Trophoblast cell (in vitro differentiated cells and primary cell): ENCODE results near the gene CENPU.

Experiments used
- DNase-seq, 2 donors: peaks; one replicate each; pipeline ENCODE4 v3.0.0-alpha.2; 2016
- H2AFZ ChIP-seq: 2 replicates; pipeline ENCODE4 v1.6.1; 2013; ENCODE audit warnings: low read length, moderate library complexity, mild to moderate bottlenecking; ENCODE audit not compliant: insufficient read depth, poor library complexity
- H2AK5ac ChIP-seq: 2 replicates; pipeline ENCODE4 v1.6.1; 2013; ENCODE audit warnings: mild to moderate bottlenecking, low read length
- H2BK120ac ChIP-seq: 2 replicates; pipeline ENCODE4 v1.6.1; 2013; ENCODE audit warnings: low read length, mild to moderate bottlenecking, moderate library complexity; ENCODE audit not compliant: insufficient read depth, poor library complexity
- H2BK12ac ChIP-seq: 2 replicates; pipeline ENCODE4 v1.6.1; 2013; ENCODE audit warnings: mild to moderate bottlenecking, low read length, moderate library complexity
- H2BK5ac ChIP-seq: 2 replicates; pipeline ENCODE4 v1.6.1; 2013; ENCODE audit warnings: low read length, low read depth, moderate library complexity, mild to moderate bottlenecking; ENCODE audit not compliant: poor library complexity
- H3K14ac ChIP-seq: 2 replicates; pipeline ENCODE4 v1.6.1; 2013; ENCODE audit warnings: mild to moderate bottlenecking, low read length
- H3K18ac ChIP-seq: 2 replicates; pipeline ENCODE4 v1.6.1; 2013; ENCODE audit warnings: mild to moderate bottlenecking, low read length
- H3K23ac ChIP-seq: 2 replicates; pipeline ENCODE4 v1.6.1; 2013; ENCODE audit warnings: low read length
- H3K27ac ChIP-seq: 2 replicates; pipeline ENCODE4 v1.5.1; 2013; ENCODE audit warnings: low read depth, mild to moderate bottlenecking, inconsistent platforms, low read length, moderate library complexity
- H3K27me3 ChIP-seq: 2 replicates; pipeline ENCODE4 v1.6.1; 2013; ENCODE audit warnings: inconsistent platforms, mild to moderate bottlenecking, low read length, moderate library complexity; ENCODE audit not compliant: insufficient read depth
- H3K36me3 ChIP-seq, 2 experiments: 1 replicate in 1 of 2; 2 replicates in 1 of 2; pipeline ENCODE4 v1.6.1; 2013; ENCODE audit warnings: low read length in 2 of 2, mild to moderate bottlenecking in 2 of 2, moderate library complexity in 1 of 2; ENCODE audit not compliant: insufficient read depth in 2 of 2, control insufficient read depth in 1 of 2
- H3K4ac ChIP-seq: 2 replicates; pipeline ENCODE4 v1.6.1; 2013; ENCODE audit warnings: low read depth, mild to moderate bottlenecking, low read length, moderate library complexity
- H3K4me1 ChIP-seq, 2 experiments: 1 replicate in 1 of 2; 2 replicates in 1 of 2; pipeline ENCODE4 v1.6.1; 2013; ENCODE audit warnings: low read length in 2 of 2, mild to moderate bottlenecking in 2 of 2, moderate library complexity in 1 of 2; ENCODE audit not compliant: insufficient read depth in 2 of 2, control insufficient read depth in 1 of 2
- H3K4me2 ChIP-seq: 2 replicates; pipeline ENCODE4 v1.6.1; 2013; ENCODE audit warnings: inconsistent platforms, mild to moderate bottlenecking, low read length, moderate library complexity
- H3K4me3 ChIP-seq: 2 replicates; pipeline ENCODE4 v1.5.1; 2013; ENCODE audit warnings: mild to moderate bottlenecking, low read depth, low read length, inconsistent platforms
- H3K79me1 ChIP-seq: one replicate; pipeline ENCODE4 v1.6.1; 2013; ENCODE audit warnings: low read length
- H3K79me2 ChIP-seq: 2 replicates; pipeline ENCODE4 v1.6.1; 2013; ENCODE audit warnings: low read length, mild to moderate bottlenecking; ENCODE audit not compliant: control insufficient read depth, insufficient read depth, poor library complexity
- H3K9ac ChIP-seq: 2 replicates; pipeline ENCODE4 v1.6.1; 2013; ENCODE audit warnings: mild to moderate bottlenecking, low read length
- H3K9me3 ChIP-seq: 2 replicates; pipeline ENCODE4 v1.6.1; 2013; ENCODE audit warnings: low read depth, mild to moderate bottlenecking, control low read depth, inconsistent platforms, low read length; ENCODE audit not compliant: insufficient read depth
- H4K12ac ChIP-seq: 2 replicates; pipeline ENCODE4 v1.6.1; 2013; ENCODE audit warnings: low read depth, mild to moderate bottlenecking, low read length, moderate library complexity
- H4K8ac ChIP-seq: 2 replicates; pipeline ENCODE4 v1.6.1; 2013; ENCODE audit warnings: low read depth, mild to moderate bottlenecking, low read length, moderate library complexity
- H4K91ac ChIP-seq: one replicate; pipeline ENCODE4 v1.6.1; 2013; ENCODE audit warnings: low read depth, mild to moderate bottlenecking, low read length, moderate library complexity
- WGBS: extraction: QIAGEN DNeasy Blood & Tissue Kit; methylation state at CpG from one replicate; pipeline ENCODE4 v1.1.7; 2013; ENCODE audit warnings: missing lambda C conversion rate; ENCODE audit not compliant: insufficient read length, insufficient coverage; ENCODE audit errors: extremely low coverage; 5-methylcytosine and 5-hydroxymethylcytosine counted together

Gene CENPU

GRCh38 chr4:184666670-184667069, 67.2 kb downstream of the CENPU start:
- peaks cover 0 to 5% of the 10 kb centered on the region in 2 experiments for H3K36me3 ChIP-seq

GRCh38 chr4:184664445-184665210, 69.3 kb downstream of the CENPU start:
- Histone ChIP-seq H3K23ac (no peak overlapping the region), H2AK5ac (no peak overlapping the region), H4K8ac (no peak overlapping the region), H3K27ac (no peak overlapping the region), H3K36me3 (peaks cover 0 to 5% of the 10 kb centered on the region in 2 experiments), H2BK12ac (no peak overlapping the region), H3K4ac (no peak overlapping the region), H3K18ac (no peak overlapping the region), H3K79me2 (no peaks in the 10 kb centered on the region), H3K14ac (no peak overlapping the region), H3K79me1 (no peaks in the 10 kb centered on the region), H3K9me3 (no peaks in the 10 kb centered on the region), H4K91ac (no peak overlapping the region), H3K27me3 (no peaks in the 10 kb centered on the region), H3K9ac (no peak overlapping the region), H3K4me2 (no peak overlapping the region), H2AFZ (no peak overlapping the region), H3K4me3 (no peak overlapping the region), H2BK5ac (no peak overlapping the region), H3K4me1 (peaks cover 0 to 4% of the 10 kb centered on the region in 2 experiments), H4K12ac (no peak overlapping the region), H2BK120ac (no peak overlapping the region)
- no CpG with 5 or more reads among the region's 6 CpGs for WGBS
- peak in 1 of 2 donors; percentile 24 for DNase-seq

More at GRCh38 chr4:184666670-184667069, 67.2 kb downstream of the CENPU start:
- Histone ChIP-seq H3K27me3 (no peaks in the 10 kb centered on the region), H4K12ac (no peak overlapping the region), H3K4me3 (no peak overlapping the region), H4K8ac (no peak overlapping the region), H2BK5ac (no peak overlapping the region), H3K4me1 (peaks cover 0 to 4% of the 10 kb centered on the region in 2 experiments), H3K23ac (no peak overlapping the region), H3K4me2 (no peak overlapping the region), H3K79me1 (no peaks in the 10 kb centered on the region), H2AFZ (no peak overlapping the region), H3K27ac (no peak overlapping the region), H3K4ac (no peak overlapping the region), H3K79me2 (no peaks in the 10 kb centered on the region), H4K91ac (no peak overlapping the region), H3K9me3 (no peaks in the 10 kb centered on the region), H2BK12ac (no peak overlapping the region), H2BK120ac (no peak overlapping the region), H2AK5ac (no peak overlapping the region), H3K9ac (no peak overlapping the region), H3K18ac (no peak overlapping the region), H3K14ac (no peak overlapping the region)
- DNase-seq: no peak
- no CpG with 5 or more reads among the region's 6 CpGs for WGBS

- no CpG with 5 or more reads among the region's 1 CpG for WGBS
- no peak for DNase-seq
- H3K27me3 ChIP-seq: no peaks in the 10 kb centered on the region
- no peak overlapping the region for H2BK5ac ChIP-seq
- no peak overlapping the region for H4K12ac ChIP-seq
- no peak overlapping the region for H2BK120ac ChIP-seq
- no peak overlapping the region for H3K4me2 ChIP-seq
- H2AFZ ChIP-seq: no peak overlapping the region
- no peak overlapping the region for H4K8ac ChIP-seq
- H3K9me3 ChIP-seq: no peaks in the 10 kb centered on the region
- no peak overlapping the region for H3K4me3 ChIP-seq
- H3K23ac ChIP-seq: no peak overlapping the region
- H3K79me1 ChIP-seq: no peaks in the 10 kb centered on the region
- H3K4ac ChIP-seq: no peak overlapping the region
- no peaks in the 10 kb centered on the region for H3K36me3 ChIP-seq
- no peak overlapping the region for H3K14ac ChIP-seq
- H2BK12ac ChIP-seq: no peak overlapping the region
- H3K18ac ChIP-seq: no peak overlapping the region
- no peaks in the 10 kb centered on the region for H3K79me2 ChIP-seq
- H2AK5ac ChIP-seq: no peak overlapping the region
- H3K27ac ChIP-seq: no peak overlapping the region
- H4K91ac ChIP-seq: no peak overlapping the region
- no peaks in the 10 kb centered on the region for H3K4me1 ChIP-seq
- no peak overlapping the region for H3K9ac ChIP-seq
Observed at GRCh38 chr4:184662236-184662635, 71.7 kb downstream of the CENPU start.

DNA sequence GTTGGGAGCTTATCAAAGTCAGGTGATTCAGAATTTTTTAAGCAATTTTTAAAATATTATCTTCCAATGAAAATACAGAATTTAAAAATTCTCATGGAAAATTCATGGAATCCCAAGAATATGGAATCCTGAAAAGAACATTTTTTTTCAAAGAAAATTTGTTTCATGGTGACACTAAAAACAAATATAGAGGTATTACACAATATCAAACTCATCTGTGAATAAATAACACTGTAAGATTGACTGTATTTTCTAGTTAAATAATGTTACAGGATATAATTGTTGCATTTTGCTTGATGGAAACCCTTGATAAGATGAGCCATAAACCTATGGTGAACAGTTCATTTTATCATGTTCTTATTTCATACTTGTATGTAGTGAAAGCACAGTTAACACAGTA, 72.9 kb downstream of the CENPU start:
- H2AFZ ChIP-seq: no peak overlapping the region
- no peaks in the 10 kb centered on the region for H3K4me1 ChIP-seq
- no peak overlapping the region for H3K9ac ChIP-seq
- no peaks in the 10 kb centered on the region for H3K79me1 ChIP-seq
- peaks cover under 1% of the 10 kb centered on the region in 2 experiments for H3K36me3 ChIP-seq
- no peaks in the 10 kb centered on the region for H3K79me2 ChIP-seq
- H2BK5ac ChIP-seq: no peak overlapping the region
- H3K23ac ChIP-seq: no peak overlapping the region
- no peaks in the 10 kb centered on the region for H3K9me3 ChIP-seq
- H2BK120ac ChIP-seq: no peak overlapping the region
- no peak overlapping the region for H3K4ac ChIP-seq
- no peak for DNase-seq
- no peak overlapping the region for H4K12ac ChIP-seq
- H3K18ac ChIP-seq: no peak overlapping the region
- no peak overlapping the region for H4K91ac ChIP-seq
- H3K4me2 ChIP-seq: no peak overlapping the region
- no peaks in the 10 kb centered on the region for H3K27me3 ChIP-seq
- H3K27ac ChIP-seq: no peak overlapping the region
- H2BK12ac ChIP-seq: no peak overlapping the region
- H2AK5ac ChIP-seq: no peak overlapping the region
- no peak overlapping the region for H3K4me3 ChIP-seq
- no peak overlapping the region for H3K14ac ChIP-seq
- no peak overlapping the region for H4K8ac ChIP-seq
